HepG2 (cell line): ENCODE results near the gene IL10RA. TPM values are rescaled to one million over a fixed set of nuclear protein-coding genes. Genes with fewer than 3 reads are reported as not detected.
A peak's percentile ranks its signal among the peaks of the same experiment; 100 is the strongest.

ENCODE experiments used
- CCDC6 ChIP-seq: sonication (generic); formaldehyde crosslinking; IDR thresholded peaks from 2 replicates; pipeline ENCODE4 v1.8.1; 2022; ENCODE audit warnings: mild to moderate bottlenecking, missing genetic modification reagents, moderate library complexity
- ELF3 ChIP-seq: IDR thresholded peaks from 2 replicates; pipeline ENCODE4 v1.6.1; 2016; ENCODE audit warnings: missing genetic modification reagents, missing compliant biosample characterization
- ETV5 ChIP-seq: IDR thresholded peaks from 2 replicates; pipeline ENCODE4 v1.6.1; 2018; ENCODE audit warnings: missing biosample characterization, missing genetic modification reagents, inconsistent platforms, borderline replicate concordance
- FOSL2 ChIP-seq: sonication (generic); formaldehyde crosslinking; IDR thresholded peaks from 2 replicates; pipeline ENCODE4 v1.4.0; 2020; ENCODE audit warnings: missing genetic modification reagents
- FOXK1 ChIP-seq: sonication (generic); formaldehyde crosslinking; IDR thresholded peaks from 2 replicates; pipeline ENCODE4 v1.4.0; 2020; ENCODE audit warnings: low read depth, missing genetic modification reagents, borderline replicate concordance
- HHEX ChIP-seq: IDR thresholded peaks from 2 replicates; pipeline ENCODE4 v1.6.1; 2016; ENCODE audit warnings: control low read depth
- HNF1B ChIP-seq: sonication (generic); formaldehyde crosslinking; IDR thresholded peaks from 2 replicates; pipeline ENCODE4 v1.5.1; 2020; ENCODE audit warnings: mild to moderate bottlenecking, moderate library complexity, missing genetic modification reagents
- RFX3 ChIP-seq: IDR thresholded peaks from 2 replicates; pipeline ENCODE4 v1.6.1; 2016; ENCODE audit warnings: missing biosample characterization, missing genetic modification reagents
- THAP11 ChIP-seq: IDR thresholded peaks from 2 replicates; pipeline ENCODE4 v1.6.1; 2016; ENCODE audit warnings: missing biosample characterization, missing genetic modification reagents
- XRCC5 ChIP-seq: fragments of 200-400 bp; formaldehyde crosslinking; optimal IDR thresholded peaks from 2 replicates; pipeline ENCODE3; 2017; ENCODE audit warnings: mild to moderate bottlenecking, low read length
- YY1 ChIP-seq: IDR thresholded peaks from 2 replicates; pipeline ENCODE4 v1.6.1; 2011; ENCODE audit warnings: low read length, low read depth, moderate library complexity, mild to moderate bottlenecking; ENCODE audit not compliant: insufficient read depth, insufficient replicate concordance
- ZFYVE20 ChIP-seq: sonication (generic); formaldehyde crosslinking; IDR thresholded peaks from 2 replicates; pipeline ENCODE4 v1.8.0; 2023; ENCODE audit warnings: low read depth, mild to moderate bottlenecking, moderate library complexity, missing genetic modification reagents, borderline replicate concordance
- ZKSCAN1 ChIP-seq: fragments of 150-350 bp; IDR thresholded peaks from 2 replicates; pipeline ENCODE4 v1.6.1; 2014; ENCODE audit warnings: low read length
- ZNF101 ChIP-seq: sonication (generic); formaldehyde crosslinking; IDR thresholded peaks from 2 replicates; pipeline ENCODE4 v1.4.0; 2020; ENCODE audit warnings: mild to moderate bottlenecking, low read depth, missing genetic modification reagents, borderline replicate concordance
- ZNF496 ChIP-seq: sonication (generic); formaldehyde crosslinking; IDR thresholded peaks from 2 replicates; pipeline ENCODE4 v1.8.1; 2023; ENCODE audit warnings: mild to moderate bottlenecking, moderate library complexity, missing genetic modification reagents; ENCODE audit not compliant: insufficient replicate concordance
- ZNF619 ChIP-seq: sonication (generic); formaldehyde crosslinking; IDR thresholded peaks from 2 replicates; pipeline ENCODE4 v1.4.0; 2020; ENCODE audit warnings: mild to moderate bottlenecking, missing genetic modification reagents
- polyA plus RNA-seq, 8 experiments: library from polyadenylated mRNA; depleted of rRNA in 3 of 8; stranded (reverse) in 7 of 8; unstranded in 1 of 8; fragments of >200 nt; fragmentation: Illumina TruSeq in 4 of 8; extraction: Trizol in 4 of 8; gene quantifications; 2 replicates each; pipeline versions ENCODE4 v1.2.1 to v1.2.3, GENCODE V29; 2011 to 2016; ENCODE audit warnings: low read depth in 4 of 8, missing spikeins in 1 of 8, mixed read lengths in 1 of 8; ENCODE audit not compliant: insufficient read depth in 1 of 8
- total RNA-seq, 5 experiments: library from RNA; depleted of rRNA; stranded (reverse); fragments of >200 nt; fragmentation: Illumina TruSeq; extraction: Trizol; gene quantifications; 2 replicates each; pipeline ENCODE4 v1.2.3, GENCODE V29; 2016; ENCODE audit warnings: low read depth in 1 of 5
- TF ChIP-seq, protein P1 (sequence below), 2 experiments: fragments of 450-650 bp in 1 of 2; sonication (generic) in 1 of 2; formaldehyde crosslinking in 1 of 2; IDR thresholded peaks; 2 replicates each; pipeline versions ENCODE4 v1.6.1 to v1.8.0; 2016 to 2022; ENCODE audit warnings: antibody characterized with exemption in 1 of 2, mild to moderate bottlenecking in 1 of 2, missing genetic modification reagents in 1 of 2

IL10RA gene
- total and polyA plus RNA-seq, 2 of the 13 experiments (the other 11 are each of a cell fraction or from before 2014, with no cell fraction given): not detected

GRCh38 chr11:117946842-117947526 lies 39.2 kb upstream of the IL10RA start (continued):
- TF ChIP-seq, protein P1, sequence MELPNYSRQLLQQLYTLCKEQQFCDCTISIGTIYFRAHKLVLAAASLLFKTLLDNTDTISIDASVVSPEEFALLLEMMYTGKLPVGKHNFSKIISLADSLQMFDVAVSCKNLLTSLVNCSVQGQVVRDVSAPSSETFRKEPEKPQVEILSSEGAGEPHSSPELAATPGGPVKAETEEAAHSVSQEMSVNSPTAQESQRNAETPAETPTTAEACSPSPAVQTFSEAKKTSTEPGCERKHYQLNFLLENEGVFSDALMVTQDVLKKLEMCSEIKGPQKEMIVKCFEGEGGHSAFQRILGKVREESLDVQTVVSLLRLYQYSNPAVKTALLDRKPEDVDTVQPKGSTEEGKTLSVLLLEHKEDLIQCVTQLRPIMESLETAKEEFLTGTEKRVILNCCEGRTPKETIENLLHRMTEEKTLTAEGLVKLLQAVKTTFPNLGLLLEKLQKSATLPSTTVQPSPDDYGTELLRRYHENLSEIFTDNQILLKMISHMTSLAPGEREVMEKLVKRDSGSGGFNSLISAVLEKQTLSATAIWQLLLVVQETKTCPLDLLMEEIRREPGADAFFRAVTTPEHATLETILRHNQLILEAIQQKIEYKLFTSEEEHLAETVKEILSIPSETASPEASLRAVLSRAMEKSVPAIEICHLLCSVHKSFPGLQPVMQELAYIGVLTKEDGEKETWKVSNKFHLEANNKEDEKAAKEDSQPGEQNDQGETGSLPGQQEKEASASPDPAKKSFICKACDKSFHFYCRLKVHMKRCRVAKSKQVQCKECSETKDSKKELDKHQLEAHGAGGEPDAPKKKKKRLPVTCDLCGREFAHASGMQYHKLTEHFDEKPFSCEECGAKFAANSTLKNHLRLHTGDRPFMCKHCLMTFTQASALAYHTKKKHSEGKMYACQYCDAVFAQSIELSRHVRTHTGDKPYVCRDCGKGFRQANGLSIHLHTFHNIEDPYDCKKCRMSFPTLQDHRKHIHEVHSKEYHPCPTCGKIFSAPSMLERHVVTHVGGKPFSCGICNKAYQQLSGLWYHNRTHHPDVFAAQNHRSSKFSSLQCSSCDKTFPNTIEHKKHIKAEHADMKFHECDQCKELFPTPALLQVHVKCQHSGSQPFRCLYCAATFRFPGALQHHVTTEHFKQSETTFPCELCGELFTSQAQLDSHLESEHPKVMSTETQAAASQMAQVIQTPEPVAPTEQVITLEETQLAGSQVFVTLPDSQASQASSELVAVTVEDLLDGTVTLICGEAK (IDR thresholded peaks at IDR 0.05): no peak
- TF ChIP-seq, protein P1 (CRISPR knock-in tag; IDR thresholded peaks at IDR 0.05): no peak
- TF ChIP-seq THAP11 (CRISPR knock-in tag) (no peak), FOSL2 (peak; percentile 90), YY1 (no peak), ETV5 (peak; percentile 54; the same call in 1 of the 2 replicates), RFX3 (CRISPR knock-in tag) (no peak), HHEX (CRISPR knock-in tag) (0 out of 2 replicates have a peak, but pooled peaks have one; percentile 26), ZFYVE20 (CRISPR knock-in tag) (no peak), XRCC5 (peak; percentile 67), ELF3 (CRISPR knock-in tag) (0 out of 2 replicates have a peak, but pooled peaks have one; percentile 15), CCDC6 (0 out of 2 replicates have a peak, but pooled peaks have one; percentile 42), HNF1B (CRISPR knock-in tag) (peak; percentile 36; the same call in 1 of the 2 replicates), ZNF619 (CRISPR knock-in tag) (0 out of 2 replicates have a peak, but pooled peaks have one; percentile 61), FOXK1 (CRISPR knock-in tag) (no peak), ZNF101 (no peak), ZKSCAN1 (no peak), ZNF496 (no peak)
